Measurements from ENCODE around the gene KRT33B.

DNA sequence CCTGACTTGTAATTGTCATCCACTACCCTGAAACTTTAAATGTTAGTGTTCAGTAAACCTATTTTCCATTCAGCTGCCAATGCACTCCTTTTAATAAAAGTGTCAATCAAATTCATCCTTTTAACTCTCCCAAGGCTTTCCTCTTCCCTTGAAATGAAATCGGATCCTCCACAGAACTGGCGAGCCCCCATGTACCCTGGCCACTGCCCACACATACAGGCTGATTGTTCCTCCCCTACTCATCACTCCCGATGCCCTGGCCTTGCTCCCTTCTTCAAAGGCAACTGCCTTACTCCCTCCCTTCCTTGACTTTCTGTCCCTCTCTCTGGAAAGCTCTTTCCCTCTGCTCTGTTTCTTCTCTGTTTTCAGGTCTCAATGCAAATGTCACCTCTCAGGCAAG lies 26.6 kb downstream of the KRT33B start:
- TF ChIP-seq CTCF (IDR thresholded peaks at IDR 0.05; ENCODE audit: borderline replicate concordance, extremely low read depth, low read length, poor library complexity, severe bottlenecking): no peak
- TF ChIP-seq EZH2 (IDR thresholded peaks at IDR 0.05; ENCODE audit: borderline replicate concordance, low read depth, low read length, severe bottlenecking): no peak
